Loucy (cell line): ENCODE data around the gene CCDC88A.

Experiments
- EZH2phosphoT487 ChIP-seq: fragments of 200-600 bp; IDR thresholded peaks from 2 replicates; pipeline ENCODE4 v1.6.1; 2018; ENCODE audit warnings: antibody characterized with exemption, mild to moderate bottlenecking, moderate library complexity, borderline replicate concordance
- TF ChIP-seq, protein P1 (sequence below): fragments of 200-600 bp; sonication (generic); conservative IDR thresholded peaks from 2 replicates; pipeline ENCODE4 v1.5.1; 2014; ENCODE audit warnings: mild to moderate bottlenecking, antibody characterized with exemption, low read length

DNA sequence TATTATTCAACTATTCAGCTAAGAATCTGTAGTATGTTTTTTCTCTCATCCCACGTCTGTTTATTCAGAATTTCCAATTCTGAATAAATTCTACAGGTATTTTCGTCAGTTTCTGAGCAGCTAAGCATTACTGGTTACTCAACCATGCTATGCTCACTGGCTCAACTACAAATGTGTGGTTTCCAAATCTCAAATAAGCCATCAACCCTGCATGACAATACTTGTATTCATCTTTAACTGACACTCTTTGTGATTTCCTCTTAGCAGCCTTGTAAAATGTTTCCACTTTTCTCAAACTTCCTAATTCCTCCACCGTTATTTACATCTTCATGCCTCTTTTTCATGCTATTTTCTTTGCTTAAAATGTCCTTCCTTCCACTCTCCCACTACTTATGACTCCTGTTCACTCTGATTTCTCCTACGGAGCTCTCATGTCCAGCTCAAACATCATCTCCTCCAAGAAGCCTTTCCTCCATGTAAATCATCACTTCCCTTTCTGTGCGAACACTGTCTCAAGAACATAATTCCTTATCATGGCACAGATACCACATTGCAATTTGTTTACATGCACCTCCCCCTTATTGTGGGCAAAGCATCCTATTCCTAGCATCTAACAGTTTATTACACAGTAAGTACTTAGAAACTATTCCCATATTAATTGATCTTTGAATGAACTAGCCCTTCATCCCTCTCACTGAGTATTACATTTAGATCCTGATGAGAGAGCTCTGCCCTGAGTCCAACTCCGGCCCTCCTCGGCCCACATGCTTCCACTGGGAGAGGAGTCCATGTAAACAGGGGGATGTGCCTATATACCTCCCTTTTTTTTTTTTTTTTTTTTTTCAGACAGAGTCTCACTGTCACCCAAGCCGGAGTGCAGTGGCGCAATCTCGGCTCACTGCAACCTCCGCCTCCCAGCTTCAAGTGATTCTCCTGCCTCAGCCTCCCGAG lies 10.5 kb downstream of the CCDC88A start:
- TF ChIP-seq, protein P1, sequence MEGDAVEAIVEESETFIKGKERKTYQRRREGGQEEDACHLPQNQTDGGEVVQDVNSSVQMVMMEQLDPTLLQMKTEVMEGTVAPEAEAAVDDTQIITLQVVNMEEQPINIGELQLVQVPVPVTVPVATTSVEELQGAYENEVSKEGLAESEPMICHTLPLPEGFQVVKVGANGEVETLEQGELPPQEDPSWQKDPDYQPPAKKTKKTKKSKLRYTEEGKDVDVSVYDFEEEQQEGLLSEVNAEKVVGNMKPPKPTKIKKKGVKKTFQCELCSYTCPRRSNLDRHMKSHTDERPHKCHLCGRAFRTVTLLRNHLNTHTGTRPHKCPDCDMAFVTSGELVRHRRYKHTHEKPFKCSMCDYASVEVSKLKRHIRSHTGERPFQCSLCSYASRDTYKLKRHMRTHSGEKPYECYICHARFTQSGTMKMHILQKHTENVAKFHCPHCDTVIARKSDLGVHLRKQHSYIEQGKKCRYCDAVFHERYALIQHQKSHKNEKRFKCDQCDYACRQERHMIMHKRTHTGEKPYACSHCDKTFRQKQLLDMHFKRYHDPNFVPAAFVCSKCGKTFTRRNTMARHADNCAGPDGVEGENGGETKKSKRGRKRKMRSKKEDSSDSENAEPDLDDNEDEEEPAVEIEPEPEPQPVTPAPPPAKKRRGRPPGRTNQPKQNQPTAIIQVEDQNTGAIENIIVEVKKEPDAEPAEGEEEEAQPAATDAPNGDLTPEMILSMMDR: no peak
- no peak for TF ChIP-seq EZH2phosphoT487
